GM19452 (cell line): Measurements from ENCODE around the gene ORAI2.
"Not testable (repeated sequence)": the region's sequence is repeated elsewhere in the genome, so short reads cannot be mapped to it uniquely, and the experiment has no call there.

Experiments
- ATAC-seq: cut with Tn5 transposase; IDR thresholded peaks from one replicate; pipeline ENCODE4 v1.9.1; 2021; ENCODE audit not compliant: unreplicated experiment

ORAI2 gene

GRCh38 chr7:102446387-102447156 lies 13.2 kb downstream of the ORAI2 start:
- ATAC-seq = no peak

GRCh38 chr7:102447311-102447710 lies 13.9 kb downstream of the ORAI2 start:
- ATAC-seq = no peak

- no peak for ATAC-seq
Observed at GRCh38 chr7:102449136-102449535, 15.8 kb downstream of the ORAI2 start.

GRCh38 chr7:102450242-102450641 lies 16.9 kb downstream of the ORAI2 start:
- no peak for ATAC-seq

- no peak for ATAC-seq
Observed at GRCh38 chr7:102451371-102452054, 18.1 kb downstream of the ORAI2 start.

- ATAC-seq = no peak
Observed at GRCh38 chr7:102452451-102452850, 19.1 kb downstream of the ORAI2 start.

GRCh38 chr7:102453319-102453718 lies 19.9 kb downstream of the ORAI2 start:
- no peak for ATAC-seq

- no peak for ATAC-seq
Observed at GRCh38 chr7:102454468-102454867, 21.1 kb downstream of the ORAI2 start.

- not testable (repeated sequence) for ATAC-seq
Observed at GRCh38 chr7:102454932-102455331, 21.6 kb downstream of the ORAI2 start.

- ATAC-seq = no peak
Observed at GRCh38 chr7:102455596-102455995, 22.2 kb downstream of the ORAI2 start.

- no peak for ATAC-seq
Observed at GRCh38 chr7:102456327-102456726, 23.0 kb downstream of the ORAI2 start.

- ATAC-seq = no peak
Observed at GRCh38 chr7:102457352-102457924, 24.1 kb downstream of the ORAI2 start.

GRCh38 chr7:102459221-102459844 lies 26.0 kb downstream of the ORAI2 start:
- no peak for ATAC-seq

- ATAC-seq = no peak
Observed at GRCh38 chr7:102460467-102460866, 27.1 kb downstream of the ORAI2 start.

GRCh38 chr7:102463841-102464576 lies 30.6 kb downstream of the ORAI2 start:
- ATAC-seq = no peak

- ATAC-seq = peak; percentile 94
Observed at GRCh38 chr7:102464577-102465280, 31.4 kb downstream of the ORAI2 start, which contains the start of the genes ALKBH4 and LRWD1. ALKBH4 (minus strand) TSS chr7:102464863; CDS start chr7:102464836, 27 bp downstream. LRWD1 (plus strand) TSS chr7:102464984; CDS start chr7:102465081, 97 bp downstream.

- ATAC-seq = no peak
Observed at GRCh38 chr7:102466097-102466496, 32.7 kb downstream of the ORAI2 start.

- ATAC-seq = no peak
Observed at GRCh38 chr7:102467581-102468477, 34.5 kb downstream of the ORAI2 start.
